ENCODE measurements around the gene FXYD6. TPM values are rescaled to one million over a fixed set of nuclear protein-coding genes. Genes with fewer than 3 reads are reported as not detected.

The FXYD6 gene
- polyA plus RNA-seq, 1 of the 3 experiments (the other 2 are of a cell fraction) = 1.4 TPM

GRCh38 chr11:117887431-117888138, 11.1 kb upstream of the FXYD6 start:
- DNase-seq = no peak
- 21% methylated on average over 7 of the region's 9 CpGs for WGBS (ENCODE audit: low lambda C conversion rate)
- H3K27me3 ChIP-seq (ENCODE audit: insufficient read depth) = no peaks in the 10 kb centered on the region
- H3K9me2 ChIP-seq = no peaks in the 10 kb centered on the region
- H3K27ac ChIP-seq (ENCODE audit: low read depth in 2 of 2, low read length in 1 of 2) = no peak overlapping the region
- H3K4me2 ChIP-seq = no peak overlapping the region
- no peaks in the 10 kb centered on the region for H4K20me1 ChIP-seq (ENCODE audit: insufficient read depth)
- H3K4me1 ChIP-seq (ENCODE audit: control insufficient read depth in 1 of 2, insufficient read depth in 2 of 2, low read depth in 1 of 2, low read length in 1 of 2) = peaks cover 0 to 19% of the 10 kb centered on the region in 2 experiments; a peak in 1 of 4 replicates
- POLR2A ChIA-PET = no interaction called here
- H2AFZ ChIP-seq (ENCODE audit: low read depth) = no peak overlapping the region
- no peak overlapping the region for H3K4me3 ChIP-seq (ENCODE audit: low read depth in 2 of 2, low read length in 1 of 2)
- TF ChIP-seq IRF3 (IDR thresholded peaks at IDR 0.05; ENCODE audit: low read depth, low read length) (no peak), ZBTB33 (IDR thresholded peaks at IDR 0.05; ENCODE audit: borderline replicate concordance, low read depth) (no peak), RFX5 (IDR thresholded peaks at IDR 0.05; ENCODE audit: low read length) (no peak), USF1 (IDR thresholded peaks at IDR 0.05; ENCODE audit: borderline replicate concordance, low read depth) (no peak), RCOR1 (IDR thresholded peaks at IDR 0.05; ENCODE audit: low read length) (no peak), EP300 (IDR thresholded peaks at IDR 0.05; ENCODE audit: borderline replicate concordance in 1 of 2, low read depth in 1 of 2, low read length in 1 of 2) (no peak), YY1 (IDR thresholded peaks at IDR 0.05; ENCODE audit: low read depth) (no peak), NFIC (IDR thresholded peaks at IDR 0.05; ENCODE audit: borderline replicate concordance) (no peak), EZH2phosphoT487 (IDR thresholded peaks at IDR 0.05; ENCODE audit: borderline replicate concordance, low read depth) (no peak), MEF2A (IDR thresholded peaks at IDR 0.05; ENCODE audit: borderline replicate concordance, low read depth) (no peak), RXRA (IDR thresholded peaks at IDR 0.05; ENCODE audit: borderline replicate concordance, low read depth) (no peak), USF2 (IDR thresholded peaks at IDR 0.05; ENCODE audit: borderline replicate concordance, low read depth, low read length) (no peak), REST (IDR thresholded peaks at IDR 0.05; ENCODE audit: low read depth, low read length) (no peak), FOXM1 (IDR thresholded peaks at IDR 0.05; ENCODE audit: low read depth) (no peak), ELF1 (IDR thresholded peaks at IDR 0.05) (no peak)
- H3K9ac ChIP-seq = no peak overlapping the region
- no peaks in the 10 kb centered on the region for H3K36me3 ChIP-seq (replicated peaks in 1 of 2; ENCODE audit: control insufficient read depth in 1 of 2, insufficient read depth in 2 of 2, low read length in 1 of 2)
- CTCF ChIA-PET = no interaction called here
- H3K79me2 ChIP-seq (ENCODE audit: insufficient read depth) = no peaks in the 10 kb centered on the region
- no peaks in the 10 kb centered on the region for H3F3A ChIP-seq (replicated peaks; ENCODE audit: insufficient read depth)
- H3K9me3 ChIP-seq = no peaks in the 10 kb centered on the region
